DMS114 treated with DMSO at 0.1 percent for 48 hours (cell line): Measurements from ENCODE around the gene ATXN1L.
A peak's percentile ranks its signal among the peaks of the same experiment; 100 is the strongest.
"Not testable (repeated sequence)": the region's sequence is repeated elsewhere in the genome, so short reads cannot be mapped to it uniquely, and the experiment has no call there.

ENCODE experiments used
- DNase-seq: peaks from one replicate; lab custom pipeline; 2025; ENCODE audit not compliant: unreplicated experiment; lab: John Stamatoyannopoulos, UW

Gene ATXN1L

GRCh38 chr16:71845639-71846430 lies at the start of gene ATXN1L:
TSS of gene ATXN1L (plus strand) at chr16:71845976. CDS start at chr16:71849741, 3,765 bp downstream.
- peak; percentile 84 for DNase-seq

- no peak for DNase-seq
Observed at GRCh38 chr16:71796501-71797097, 49.2 kb upstream of the ATXN1L start.

DNA sequence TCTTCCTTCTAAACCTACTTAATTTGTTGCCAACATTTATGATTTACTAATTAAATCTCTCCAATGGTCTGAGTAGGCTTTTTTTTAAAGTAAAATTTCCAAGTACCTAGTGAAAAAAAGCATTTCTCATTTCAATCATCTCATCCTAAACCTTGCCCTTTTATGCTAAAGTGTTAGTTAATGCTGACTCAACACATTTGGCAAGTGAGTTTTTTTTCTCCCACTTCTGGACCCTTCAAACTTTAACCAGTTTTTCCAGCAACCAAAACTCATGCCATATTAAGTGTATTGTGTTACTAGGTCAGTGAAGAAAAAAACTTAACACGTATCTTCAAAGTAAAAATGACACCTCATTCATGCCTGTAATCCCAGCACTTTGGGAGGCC lies 42.5 kb upstream of the ATXN1L start:
- no peak for DNase-seq

- DNase-seq, result no peak
Observed at GRCh38 chr16:71807905-71808592, 37.7 kb upstream of the ATXN1L start.

DNA sequence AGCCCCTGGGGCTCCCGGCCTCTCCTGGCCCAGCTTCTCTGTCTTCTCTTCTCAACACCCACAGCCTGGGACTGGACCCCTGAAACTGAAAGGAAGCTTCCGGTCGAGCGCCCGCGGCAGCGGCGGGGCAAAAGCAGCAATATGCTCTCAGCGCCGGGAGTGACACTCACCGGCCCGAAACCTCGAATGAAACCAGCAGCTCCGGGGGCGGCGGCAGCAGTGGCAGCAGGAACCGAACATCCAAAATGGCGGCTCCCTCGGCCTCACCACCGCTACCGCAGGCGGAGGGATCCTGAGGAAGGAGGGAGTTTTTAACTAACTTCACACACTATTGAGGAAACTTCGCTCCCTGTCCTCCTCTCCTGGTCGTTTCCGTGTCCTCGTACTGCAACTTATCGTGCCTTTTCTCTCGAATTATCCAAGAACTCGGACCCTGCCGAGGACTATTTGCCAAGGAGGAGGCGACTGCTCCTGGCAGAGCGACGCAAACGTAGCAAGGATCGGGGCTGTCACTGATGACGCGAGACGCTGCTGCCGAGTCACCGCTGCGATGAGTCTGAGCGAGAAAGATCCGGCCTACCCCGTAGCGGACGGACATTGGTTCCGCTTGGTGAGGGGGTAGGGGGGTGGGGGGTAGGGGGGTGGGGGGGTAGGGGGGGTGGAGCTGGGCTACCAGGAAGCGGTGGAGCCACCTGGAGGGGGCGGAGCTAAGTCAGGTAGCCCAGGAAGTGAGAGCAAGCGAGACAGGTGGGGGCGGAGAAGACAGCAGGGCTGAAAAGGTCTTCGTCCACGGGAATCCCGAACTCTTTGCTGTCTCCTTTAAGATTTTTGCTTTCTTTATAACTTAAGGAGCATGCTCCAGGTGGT lies 37.0 kb upstream of the ATXN1L start, which contains the start of gene AP1G1:
AP1G1 (minus strand) TSS at position 242 of the 867 bp plus-strand sequence. CDS start 19,355 bp downstream, outside the sequence.
- peak; percentile 95 for DNase-seq

GRCh38 chr16:71810155-71810530 lies 35.6 kb upstream of the ATXN1L start:
- DNase-seq, result not testable (repeated sequence)

GRCh38 chr16:71811261-71811803 lies 34.4 kb upstream of the ATXN1L start:
- no peak for DNase-seq

DNA sequence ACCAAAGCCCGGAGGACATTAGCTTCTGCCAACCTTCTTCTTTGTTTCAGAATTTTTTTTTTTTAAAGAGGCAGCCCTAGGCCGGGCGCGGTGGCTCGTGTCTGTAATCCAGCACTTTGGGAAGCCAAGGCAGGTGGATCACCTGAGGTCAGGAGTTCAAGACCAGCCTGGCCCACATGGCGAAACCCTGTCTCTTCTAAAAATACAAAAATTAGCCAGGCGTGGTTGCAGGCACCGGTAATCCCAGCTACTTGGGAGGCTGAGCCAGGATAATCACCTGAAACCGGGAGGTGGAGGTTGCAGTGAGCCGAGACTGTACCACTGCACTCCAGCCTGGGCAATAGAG lies 28.6 kb upstream of the ATXN1L start:
- DNase-seq, result not testable (repeated sequence)

- DNase-seq, result no peak
Observed at GRCh38 chr16:71826533-71827017, 19.2 kb upstream of the ATXN1L start.

DNA sequence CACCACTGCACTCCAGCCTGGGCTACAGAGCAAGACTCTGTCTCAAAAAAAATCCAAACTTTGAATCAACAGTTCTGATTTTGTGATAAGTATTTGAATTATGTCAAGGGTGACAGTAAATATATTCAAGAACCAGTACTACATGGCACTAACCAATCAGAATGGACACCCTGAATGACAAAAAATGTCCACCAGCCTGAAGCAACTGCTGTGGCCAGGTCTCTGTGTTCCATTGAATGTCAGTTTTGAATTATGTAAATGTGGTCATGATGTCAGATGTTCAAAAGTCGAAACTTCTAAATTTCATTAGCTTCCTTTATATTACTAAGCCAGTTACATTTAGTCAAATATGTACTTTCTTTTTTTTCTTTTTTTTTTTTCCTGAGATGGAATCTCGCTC lies 15.4 kb upstream of the ATXN1L start:
- no peak for DNase-seq

DNA sequence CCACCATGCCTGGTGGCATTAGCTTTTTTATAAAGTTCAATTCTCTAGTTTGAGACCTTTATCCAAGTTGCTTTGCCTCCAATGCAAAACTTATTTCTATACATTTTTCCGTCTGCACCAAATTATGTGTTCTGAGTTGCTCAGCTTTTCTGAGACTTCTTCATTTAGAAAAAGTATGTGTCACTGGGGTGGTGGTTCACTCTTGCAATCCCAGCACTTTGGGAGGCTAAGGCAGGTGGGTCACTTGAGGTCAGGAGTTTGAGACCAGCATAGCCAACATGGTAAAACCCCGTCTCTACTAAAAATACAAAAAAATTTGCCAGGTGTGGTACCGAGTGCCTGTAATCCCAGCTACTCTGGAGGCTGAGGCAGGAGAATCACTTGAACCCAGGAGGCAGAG lies 14.1 kb upstream of the ATXN1L start:
- not testable (repeated sequence) for DNase-seq

DNA sequence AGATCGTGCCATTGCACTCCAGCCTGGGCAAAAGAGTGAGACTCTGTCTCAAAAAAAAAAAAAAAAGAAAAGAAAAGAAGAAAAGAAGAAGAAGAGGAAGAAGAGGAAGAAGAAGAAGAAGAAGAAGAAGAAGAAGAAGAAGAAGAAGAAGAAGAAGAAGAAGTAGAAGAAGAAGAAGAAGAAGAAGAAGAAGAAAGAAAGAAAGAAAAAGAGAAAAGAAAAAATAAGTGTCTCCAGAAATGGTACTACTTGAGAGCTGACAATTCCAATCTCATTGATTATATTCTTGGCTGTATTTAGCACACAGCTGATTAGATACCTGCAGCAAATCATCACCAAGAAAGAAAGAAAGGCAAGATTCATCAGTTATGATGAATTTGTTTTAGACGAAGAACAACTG lies 13.7 kb upstream of the ATXN1L start:
- not testable (repeated sequence) for DNase-seq

DNA sequence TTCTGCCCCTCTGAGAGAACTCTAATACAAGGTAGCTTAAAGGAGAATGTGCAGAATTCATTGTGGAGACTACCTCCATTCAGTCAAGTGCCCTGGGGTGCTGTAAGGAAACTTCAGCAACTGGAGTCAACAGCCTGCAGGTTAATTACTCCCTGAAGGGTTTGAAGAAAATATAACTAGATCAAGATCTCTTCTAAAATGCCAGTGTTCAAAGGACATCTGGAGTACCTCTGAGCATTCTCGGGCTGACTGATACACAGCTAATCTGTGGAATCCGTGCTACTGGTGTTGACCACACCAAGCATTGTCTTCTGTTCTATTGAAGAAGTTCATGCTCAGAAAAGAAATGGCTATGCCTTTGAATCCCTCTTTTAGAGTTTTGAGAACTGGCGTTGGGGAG lies 11.5 kb upstream of the ATXN1L start:
- no peak for DNase-seq

DNA sequence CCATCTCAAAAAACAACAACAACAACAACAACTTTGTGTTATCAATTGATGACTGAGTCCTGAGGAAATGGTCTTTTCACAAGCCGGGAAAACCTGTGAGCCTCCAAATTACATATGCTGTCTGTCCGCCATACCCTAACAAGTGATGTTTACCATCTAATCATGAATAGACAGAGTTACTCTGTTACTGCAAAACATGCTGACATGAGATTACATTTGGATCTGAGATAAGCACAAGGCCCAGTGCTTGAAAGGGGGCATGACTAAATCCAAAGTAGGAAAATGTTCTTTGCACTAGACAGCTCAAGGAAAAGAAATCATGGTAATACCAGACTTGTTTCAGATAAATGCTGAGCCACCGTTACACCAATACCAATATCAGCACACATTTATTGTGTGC lies 8.6 kb upstream of the ATXN1L start:
- no peak for DNase-seq

DNA sequence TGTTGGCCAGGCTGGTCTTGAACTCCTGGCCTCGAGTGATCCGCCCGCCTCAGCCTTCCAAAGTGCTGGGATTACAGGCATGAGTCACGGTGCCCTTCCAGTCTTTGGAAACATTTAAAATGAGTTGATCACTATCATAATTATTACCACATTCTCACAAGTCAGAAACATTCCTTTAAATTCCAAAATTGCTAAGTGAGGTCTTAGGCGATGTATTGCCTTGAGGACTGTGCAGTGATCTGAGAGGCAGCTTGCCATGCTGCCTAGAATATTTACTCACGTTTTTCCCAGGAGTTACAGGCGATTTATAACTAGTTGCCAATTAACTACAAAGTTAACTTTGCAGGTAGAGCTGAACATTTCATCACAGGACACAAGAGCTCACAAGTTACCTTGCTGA lies 5.7 kb upstream of the ATXN1L start:
- no peak for DNase-seq

- DNase-seq, result no peak
Observed at GRCh38 chr16:71843572-71843971, 2.2 kb upstream of the ATXN1L start.

DNA sequence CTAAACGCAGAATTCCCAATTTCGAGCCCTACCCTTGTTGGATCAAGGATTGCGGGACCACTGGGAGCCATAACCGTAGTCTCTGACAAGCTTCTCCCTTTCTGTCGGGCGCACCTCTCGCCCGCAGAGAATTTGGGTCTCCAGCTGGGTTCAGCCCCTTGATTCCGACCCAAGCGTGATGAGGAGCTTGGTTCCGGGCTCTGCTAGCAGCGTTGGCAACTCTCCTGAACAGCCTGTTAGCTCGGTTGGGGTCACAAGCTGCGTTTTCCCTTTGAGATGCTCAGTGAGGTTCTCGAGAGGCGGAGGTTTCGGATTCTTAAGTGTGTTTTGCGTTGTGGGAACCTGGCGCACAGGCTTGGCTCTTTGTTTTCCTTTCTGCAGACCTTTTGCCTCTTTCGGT lies 655 bp downstream of the ATXN1L start:
- no peak for DNase-seq

DNA sequence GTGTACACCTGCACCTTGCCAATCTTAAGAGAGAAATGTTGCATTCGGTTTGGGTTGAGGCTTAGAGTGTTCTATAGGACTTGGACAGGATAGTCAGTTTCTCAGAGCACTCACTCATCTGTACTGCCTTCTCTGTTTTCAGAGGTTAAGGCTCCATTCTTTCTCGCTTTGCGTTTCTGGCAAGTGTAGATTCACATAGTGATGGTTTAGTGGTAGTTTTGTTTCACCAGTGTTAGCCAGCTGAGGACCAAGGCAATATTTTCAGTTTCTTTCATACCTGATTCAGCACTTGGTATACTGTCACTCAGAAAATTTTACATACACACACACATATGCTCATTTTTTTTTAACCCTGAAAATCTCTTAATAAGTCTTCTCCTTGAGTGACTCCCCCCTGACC lies 1.3 kb downstream of the ATXN1L start:
- DNase-seq, result no peak

GRCh38 chr16:71848622-71849021 lies 2.8 kb downstream of the ATXN1L start:
- DNase-seq, result no peak

DNA sequence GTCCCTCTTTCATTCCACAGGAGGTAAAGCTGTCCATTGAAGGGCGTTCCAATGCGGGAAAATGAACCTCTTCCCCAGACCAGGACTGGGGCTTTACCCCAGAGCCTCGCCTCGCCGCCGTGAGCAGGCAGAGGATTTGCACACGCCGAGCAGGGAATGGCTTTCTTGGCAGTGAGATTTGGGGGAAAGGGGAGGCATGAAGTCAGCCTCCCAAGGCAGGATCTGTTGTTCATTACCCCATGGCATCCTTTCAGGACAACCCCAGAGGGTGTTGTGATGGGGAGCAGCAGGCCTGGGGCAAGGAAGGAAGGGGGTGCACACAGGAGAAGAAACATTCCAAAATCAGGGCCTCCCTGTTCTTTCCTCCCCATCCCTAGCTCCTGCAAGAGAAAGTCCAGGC lies 6.0 kb downstream of the ATXN1L start:
- no peak for DNase-seq

DNA sequence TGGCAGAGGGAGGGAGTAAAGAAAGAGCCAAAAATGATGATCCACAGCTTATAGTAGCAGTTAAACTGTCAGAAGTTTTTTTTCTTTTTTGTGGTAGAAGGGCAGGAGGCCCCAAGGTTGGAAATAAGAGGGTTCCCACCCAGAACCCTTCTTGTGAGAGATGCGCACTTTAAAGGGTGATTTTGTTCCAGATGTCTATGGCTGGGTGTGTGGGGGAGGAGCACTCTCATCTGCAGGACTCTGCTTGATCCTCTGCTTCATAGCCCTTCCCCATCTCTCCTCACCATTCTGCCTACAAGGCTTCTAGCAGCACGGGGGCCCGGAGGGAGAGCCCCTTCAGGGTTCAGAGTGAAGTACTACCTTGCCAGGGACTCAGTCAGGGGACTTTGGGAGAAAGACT lies 6.4 kb downstream of the ATXN1L start:
- DNase-seq, result no peak
